HEK293T (cell line): ENCODE results near the gene MBNL2.

ENCODE experiments used
- ARNT ChIP-seq: fragments of 450-650 bp; IDR thresholded peaks from 2 replicates; pipeline ENCODE4 v1.6.1; 2017; ENCODE audit warnings: mild to moderate bottlenecking
- BHLHE40 ChIP-seq: fragments of 450-650 bp; IDR thresholded peaks from 2 replicates; pipeline ENCODE4 v1.6.1; 2016; ENCODE audit warnings: mild to moderate bottlenecking, moderate library complexity, borderline replicate concordance
- CTBP1 ChIP-seq: fragments of 450-650 bp; IDR thresholded peaks from 2 replicates; pipeline ENCODE4 v1.6.1; 2016; ENCODE audit warnings: borderline replicate concordance
- ELF4 ChIP-seq: fragments of 450-650 bp; IDR thresholded peaks from 2 replicates; pipeline ENCODE4 v1.6.1; 2017; ENCODE audit warnings: antibody characterized with exemption
- FOXA1 ChIP-seq: fragments of 450-650 bp; IDR thresholded peaks from 2 replicates; pipeline ENCODE4 v1.6.1; 2016; ENCODE audit warnings: mild to moderate bottlenecking
- FOXK2 ChIP-seq: fragments of 450-650 bp; IDR thresholded peaks from 2 replicates; pipeline ENCODE4 v1.6.1; 2016; ENCODE audit warnings: mild to moderate bottlenecking
- FOXM1 ChIP-seq: fragments of 450-650 bp; IDR thresholded peaks from 2 replicates; pipeline ENCODE4 v1.6.1; 2017; ENCODE audit warnings: mild to moderate bottlenecking, borderline replicate concordance
- HDGF ChIP-seq: fragments of 450-650 bp; IDR thresholded peaks from 2 replicates; pipeline ENCODE4 v1.6.1; 2017; ENCODE audit warnings: antibody characterized with exemption, borderline replicate concordance
- NFRKB ChIP-seq: fragments of 450-650 bp; IDR thresholded peaks from 2 replicates; pipeline ENCODE4 v1.6.1; 2016; ENCODE audit warnings: mild to moderate bottlenecking, moderate library complexity
- PKNOX1 ChIP-seq: fragments of 450-650 bp; IDR thresholded peaks from 2 replicates; pipeline ENCODE4 v1.6.1; 2016
- SP1 ChIP-seq: fragments of 450-650 bp; IDR thresholded peaks from 2 replicates; pipeline ENCODE4 v1.6.1; 2017
- SUZ12 ChIP-seq: fragments of 450-650 bp; IDR thresholded peaks from 2 replicates; pipeline ENCODE4 v1.6.1; 2016; ENCODE audit warnings: mild to moderate bottlenecking
- TARDBP ChIP-seq: fragments of 450-650 bp; IDR thresholded peaks from 2 replicates; pipeline ENCODE4 v1.6.1; 2016
- ZNF384 ChIP-seq: fragments of 450-650 bp; IDR thresholded peaks from 2 replicates; pipeline ENCODE4 v1.6.1; 2016

DNA sequence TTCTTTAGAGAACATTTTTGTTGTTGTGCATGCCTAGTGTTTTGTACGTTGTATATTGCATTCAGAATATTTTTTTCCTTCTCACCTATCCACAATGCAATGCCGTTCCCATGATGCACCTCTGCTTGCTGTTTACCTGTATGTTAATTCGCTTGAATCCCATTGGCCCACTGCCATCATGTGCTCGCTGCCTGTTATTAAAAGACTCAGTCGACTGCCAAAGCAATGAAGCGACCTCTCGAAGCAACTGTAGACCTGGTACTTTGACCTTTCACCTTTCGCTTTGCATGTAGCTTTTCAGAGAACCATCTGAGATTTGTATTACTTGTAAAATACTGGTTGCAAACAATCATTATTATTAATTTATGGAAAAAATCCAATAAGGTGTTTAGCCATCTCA is 134.5 kb downstream of the MBNL2 start:
- TF ChIP-seq FOXM1 (no peak), SUZ12 (no peak), SP1 (no peak), BHLHE40 (no peak), FOXK2 (no peak), FOXA1 (no peak), PKNOX1 (no peak), TARDBP (no peak), CTBP1 (no peak), ARNT (no peak), NFRKB (no peak), ZNF384 (no peak), HDGF (no peak), ELF4 (no peak)
